ENCODE measurements around the gene SLAIN1. TPM values are rescaled to one million over a fixed set of nuclear protein-coding genes. Genes with fewer than 3 reads are reported as not detected.

The SLAIN1 gene
- total and polyA plus RNA-seq, 2 of the 13 experiments (the other 11 are each of a cell fraction or from before 2014, with no cell fraction given), result 1.2 to 4.5 TPM

DNA sequence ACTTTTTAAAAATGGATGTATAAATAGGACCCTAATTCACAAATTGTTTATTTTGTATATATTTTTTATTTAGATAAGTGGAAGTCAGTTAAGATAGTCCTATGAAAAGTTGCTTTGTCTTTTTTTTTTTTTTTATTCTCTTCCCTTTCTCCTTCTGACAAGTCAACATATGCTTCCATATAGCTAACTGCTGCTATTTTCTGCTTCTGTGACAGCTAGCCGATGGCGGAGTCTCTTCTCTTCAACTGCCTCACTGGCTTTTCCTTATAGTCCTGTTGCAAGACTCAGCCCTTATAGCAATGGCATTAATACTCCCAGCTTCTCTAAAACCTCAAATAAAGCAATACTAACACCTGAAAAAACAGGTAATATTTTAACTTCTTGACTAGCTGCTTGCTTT is 45.3 kb downstream of the SLAIN1 start:
- no peak overlapping the region for H3K4me3 ChIP-seq (replicated peaks in 1 of 3; ENCODE audit: insufficient read depth in 1 of 3, low read depth in 2 of 3, low read length in 3 of 3)
- H3K79me2 ChIP-seq (ENCODE audit: insufficient read depth, low read length), result no peaks in the 10 kb centered on the region
- H3K4me2 ChIP-seq (ENCODE audit: low read depth, low read length), result no peak overlapping the region
- FAIRE-seq, result no peak
- no peaks in the 10 kb centered on the region for H3K27me3 ChIP-seq (ENCODE audit: control insufficient read depth in 1 of 2, insufficient read depth in 2 of 2, low read length in 2 of 2)
- ATAC-seq, result no peak
- CTCF ChIA-PET (ENCODE audit: low intra/inter-chr PET ratio, low total read pairs), result no interaction called here
- DNase-seq (ENCODE audit: low spot score), result no peak
- 89% methylated on average over 2 of the region's 2 CpGs for WGBS (ENCODE audit: low lambda C conversion rate)
- no TSS peak for BruUV-seq (replicated peaks)
- no peaks in the 10 kb centered on the region for H4K20me1 ChIP-seq (ENCODE audit: insufficient read depth, low read length)
- H3K27ac ChIP-seq (ENCODE audit: extremely low read length, insufficient read depth, low read length), result no peak overlapping the region
- H3K9me3 ChIP-seq (ENCODE audit: low read length), result no peaks in the 10 kb centered on the region
- H2AFZ ChIP-seq (ENCODE audit: low read length), result no peak overlapping the region
- POLR2A ChIA-PET, result no interaction called here
- TF ChIP-seq ZNF180 (CRISPR knock-in tag; IDR thresholded peaks at IDR 0.05; ENCODE audit: borderline replicate concordance, low read depth) (no peak), SRF (IDR thresholded peaks at IDR 0.05; ENCODE audit: low read depth, low read length) (no peak), ZKSCAN1 (IDR thresholded peaks at IDR 0.05; ENCODE audit: low read length) (no peak), FOSL1 (CRISPR knock-in tag; IDR thresholded peaks at IDR 0.05; ENCODE audit: borderline replicate concordance) (no peak), CCDC6 (CRISPR knock-in tag; IDR thresholded peaks at IDR 0.05) (no peak), RFXAP (CRISPR knock-in tag; IDR thresholded peaks at IDR 0.05; ENCODE audit: borderline replicate concordance) (no peak), GATAD2A (CRISPR knock-in tag; IDR thresholded peaks at IDR 0.05) (no peak), KLF13 (CRISPR knock-in tag; IDR thresholded peaks at IDR 0.05) (no peak), JUNB (CRISPR knock-in tag; IDR thresholded peaks at IDR 0.05; ENCODE audit: borderline replicate concordance) (no peak)
- TF ChIP-seq, protein P1, sequence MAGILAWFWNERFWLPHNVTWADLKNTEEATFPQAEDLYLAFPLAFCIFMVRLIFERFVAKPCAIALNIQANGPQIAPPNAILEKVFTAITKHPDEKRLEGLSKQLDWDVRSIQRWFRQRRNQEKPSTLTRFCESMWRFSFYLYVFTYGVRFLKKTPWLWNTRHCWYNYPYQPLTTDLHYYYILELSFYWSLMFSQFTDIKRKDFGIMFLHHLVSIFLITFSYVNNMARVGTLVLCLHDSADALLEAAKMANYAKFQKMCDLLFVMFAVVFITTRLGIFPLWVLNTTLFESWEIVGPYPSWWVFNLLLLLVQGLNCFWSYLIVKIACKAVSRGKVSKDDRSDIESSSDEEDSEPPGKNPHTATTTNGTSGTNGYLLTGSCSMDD (CRISPR knock-in tag; IDR thresholded peaks at IDR 0.05), result no peak
- TF ChIP-seq, protein P2, sequence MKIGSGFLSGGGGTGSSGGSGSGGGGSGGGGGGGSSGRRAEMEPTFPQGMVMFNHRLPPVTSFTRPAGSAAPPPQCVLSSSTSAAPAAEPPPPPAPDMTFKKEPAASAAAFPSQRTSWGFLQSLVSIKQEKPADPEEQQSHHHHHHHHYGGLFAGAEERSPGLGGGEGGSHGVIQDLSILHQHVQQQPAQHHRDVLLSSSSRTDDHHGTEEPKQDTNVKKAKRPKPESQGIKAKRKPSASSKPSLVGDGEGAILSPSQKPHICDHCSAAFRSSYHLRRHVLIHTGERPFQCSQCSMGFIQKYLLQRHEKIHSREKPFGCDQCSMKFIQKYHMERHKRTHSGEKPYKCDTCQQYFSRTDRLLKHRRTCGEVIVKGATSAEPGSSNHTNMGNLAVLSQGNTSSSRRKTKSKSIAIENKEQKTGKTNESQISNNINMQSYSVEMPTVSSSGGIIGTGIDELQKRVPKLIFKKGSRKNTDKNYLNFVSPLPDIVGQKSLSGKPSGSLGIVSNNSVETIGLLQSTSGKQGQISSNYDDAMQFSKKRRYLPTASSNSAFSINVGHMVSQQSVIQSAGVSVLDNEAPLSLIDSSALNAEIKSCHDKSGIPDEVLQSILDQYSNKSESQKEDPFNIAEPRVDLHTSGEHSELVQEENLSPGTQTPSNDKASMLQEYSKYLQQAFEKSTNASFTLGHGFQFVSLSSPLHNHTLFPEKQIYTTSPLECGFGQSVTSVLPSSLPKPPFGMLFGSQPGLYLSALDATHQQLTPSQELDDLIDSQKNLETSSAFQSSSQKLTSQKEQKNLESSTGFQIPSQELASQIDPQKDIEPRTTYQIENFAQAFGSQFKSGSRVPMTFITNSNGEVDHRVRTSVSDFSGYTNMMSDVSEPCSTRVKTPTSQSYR (CRISPR knock-in tag; IDR thresholded peaks at IDR 0.05; ENCODE audit: borderline replicate concordance), result no peak
- TF ChIP-seq, protein P3, sequence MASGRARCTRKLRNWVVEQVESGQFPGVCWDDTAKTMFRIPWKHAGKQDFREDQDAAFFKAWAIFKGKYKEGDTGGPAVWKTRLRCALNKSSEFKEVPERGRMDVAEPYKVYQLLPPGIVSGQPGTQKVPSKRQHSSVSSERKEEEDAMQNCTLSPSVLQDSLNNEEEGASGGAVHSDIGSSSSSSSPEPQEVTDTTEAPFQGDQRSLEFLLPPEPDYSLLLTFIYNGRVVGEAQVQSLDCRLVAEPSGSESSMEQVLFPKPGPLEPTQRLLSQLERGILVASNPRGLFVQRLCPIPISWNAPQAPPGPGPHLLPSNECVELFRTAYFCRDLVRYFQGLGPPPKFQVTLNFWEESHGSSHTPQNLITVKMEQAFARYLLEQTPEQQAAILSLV (CRISPR knock-in tag; IDR thresholded peaks at IDR 0.05; ENCODE audit: borderline replicate concordance), result no peak
- H3K4me1 ChIP-seq (ENCODE audit: insufficient read depth, low read length), result no peaks in the 10 kb centered on the region
- intact Hi-C loops (cut with micrococcal nuclease; ENCODE audit: unreplicated experiment), result no loop called here
- in situ Hi-C loops (cut with HindIII; ENCODE audit: extremely low pct_ligation_motif_present, low pct_unique_long_range_greater_than_20kb), result no loop called here
- no peaks in the 10 kb centered on the region for H3K36me3 ChIP-seq (replicated peaks in 1 of 2; ENCODE audit: control insufficient read depth in 1 of 2, insufficient read depth in 2 of 2, low read length in 2 of 2)
- no peak overlapping the region for H3K9ac ChIP-seq (ENCODE audit: insufficient read depth, low read depth, low read length)

Data from HepG2 (cell line).